GM21717 (cell line): Measurements from ENCODE around the gene TM7SF3.
A peak's percentile ranks its signal among the peaks of the same experiment; 100 is the strongest.
"Not testable (repeated sequence)": the region's sequence is repeated elsewhere in the genome, so short reads cannot be mapped to it uniquely, and the experiment has no call there.

ENCODE experiments used
- ATAC-seq: cut with Tn5 transposase; IDR thresholded peaks from one replicate; pipeline ENCODE4 v1.9.1; 2021; ENCODE audit warnings: mild to moderate bottlenecking, moderate library complexity; ENCODE audit not compliant: unreplicated experiment

The TM7SF3 gene

GRCh38 chr12:27017163-27017823, 3.1 kb upstream of the TM7SF3 start:
- not testable (repeated sequence) for ATAC-seq

GRCh38 chr12:27015730-27016076, 1.5 kb upstream of the TM7SF3 start:
- no peak for ATAC-seq

GRCh38 chr12:27014859-27015729, 910 bp upstream of the TM7SF3 start:
- no peak for ATAC-seq

GRCh38 chr12:27013611-27014084, 536 bp downstream of the TM7SF3 start:
- peak; percentile 13 for ATAC-seq

- ATAC-seq: no peak
Observed at GRCh38 chr12:27012982-27013255, 1.3 kb downstream of the TM7SF3 start.

GRCh38 chr12:27012239-27012981, 1.8 kb downstream of the TM7SF3 start:
- ATAC-seq: no peak

GRCh38 chr12:27009881-27010301, 4.3 kb downstream of the TM7SF3 start:
- ATAC-seq: no peak

- ATAC-seq: no peak
Observed at GRCh38 chr12:27008081-27008480, 6.1 kb downstream of the TM7SF3 start.

GRCh38 chr12:27006797-27007467, 7.3 kb downstream of the TM7SF3 start:
- no peak for ATAC-seq

- no peak for ATAC-seq
Observed at GRCh38 chr12:27005495-27005894, 8.7 kb downstream of the TM7SF3 start.

GRCh38 chr12:27003421-27004381, 10.5 kb downstream of the TM7SF3 start:
- ATAC-seq: no peak

GRCh38 chr12:27002141-27002540, 12.0 kb downstream of the TM7SF3 start:
- no peak for ATAC-seq

- ATAC-seq: no peak
Observed at GRCh38 chr12:27001663-27002062, 12.5 kb downstream of the TM7SF3 start.

GRCh38 chr12:27000961-27001360, 13.2 kb downstream of the TM7SF3 start:
- no peak for ATAC-seq

- no peak for ATAC-seq
Observed at GRCh38 chr12:26997003-26997402, 17.2 kb downstream of the TM7SF3 start.

- ATAC-seq: no peak
Observed at GRCh38 chr12:26995706-26996105, 18.5 kb downstream of the TM7SF3 start.

GRCh38 chr12:26994109-26994508, 20.1 kb downstream of the TM7SF3 start:
- ATAC-seq: no peak

GRCh38 chr12:26991826-26992225, 22.4 kb downstream of the TM7SF3 start:
- ATAC-seq: no peak

- ATAC-seq: no peak
Observed at GRCh38 chr12:26989873-26990272, 24.3 kb downstream of the TM7SF3 start.

- ATAC-seq: no peak
Observed at GRCh38 chr12:26988703-26989102, 25.5 kb downstream of the TM7SF3 start.
